NCI-H2107 treated with DMSO at 0.1 percent for 48 hours (cell line): ENCODE data around the gene PC.

ENCODE experiments used
- DNase-seq: peaks from one replicate; lab custom pipeline; 2025; ENCODE audit not compliant: unreplicated experiment; lab: John Stamatoyannopoulos, UW

PC gene

DNA sequence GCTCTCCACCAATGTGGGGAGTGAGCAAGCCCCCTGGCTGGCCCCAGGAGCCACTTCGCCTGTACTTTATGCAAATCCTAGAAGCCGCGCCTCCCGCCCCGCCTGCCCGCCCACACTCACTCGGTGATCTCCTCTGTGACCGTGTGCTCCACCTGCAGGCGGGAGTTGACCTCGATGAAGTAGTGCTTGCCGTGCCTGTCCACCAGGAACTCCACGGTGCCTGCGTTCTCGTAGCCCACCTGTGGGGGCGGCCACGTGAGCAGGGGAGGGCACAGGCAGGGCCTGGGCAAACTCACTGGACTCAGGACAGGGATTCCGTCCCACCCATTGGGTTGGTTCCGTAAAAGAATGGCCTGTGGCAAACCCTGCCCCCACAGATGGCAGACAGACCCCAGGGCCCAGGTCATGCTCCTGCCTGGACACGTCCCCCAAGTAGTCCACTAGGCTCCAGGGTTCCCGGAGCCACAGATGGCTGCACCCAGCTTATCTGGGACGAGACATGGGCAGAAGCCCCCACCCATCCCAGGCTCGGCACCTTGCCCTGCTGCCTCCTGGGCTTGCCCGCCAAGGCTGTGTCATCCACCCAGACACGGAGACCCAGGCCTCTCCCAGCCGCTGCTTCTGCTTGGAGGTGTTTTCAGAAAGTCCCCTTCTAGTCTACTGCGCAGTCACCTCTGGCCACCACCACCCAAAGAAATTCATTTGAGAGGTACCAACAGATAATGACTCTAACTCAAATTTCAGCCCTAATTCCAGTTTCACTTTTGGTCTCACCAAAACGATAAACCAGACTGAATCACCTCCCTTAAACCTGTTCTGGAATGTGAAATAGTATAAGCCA lies 89.2 kb downstream of the PC start:
- no peak for DNase-seq

GRCh38 chr11:66868082-66868725 lies 90.0 kb downstream of the PC start:
- no peak for DNase-seq

DNA sequence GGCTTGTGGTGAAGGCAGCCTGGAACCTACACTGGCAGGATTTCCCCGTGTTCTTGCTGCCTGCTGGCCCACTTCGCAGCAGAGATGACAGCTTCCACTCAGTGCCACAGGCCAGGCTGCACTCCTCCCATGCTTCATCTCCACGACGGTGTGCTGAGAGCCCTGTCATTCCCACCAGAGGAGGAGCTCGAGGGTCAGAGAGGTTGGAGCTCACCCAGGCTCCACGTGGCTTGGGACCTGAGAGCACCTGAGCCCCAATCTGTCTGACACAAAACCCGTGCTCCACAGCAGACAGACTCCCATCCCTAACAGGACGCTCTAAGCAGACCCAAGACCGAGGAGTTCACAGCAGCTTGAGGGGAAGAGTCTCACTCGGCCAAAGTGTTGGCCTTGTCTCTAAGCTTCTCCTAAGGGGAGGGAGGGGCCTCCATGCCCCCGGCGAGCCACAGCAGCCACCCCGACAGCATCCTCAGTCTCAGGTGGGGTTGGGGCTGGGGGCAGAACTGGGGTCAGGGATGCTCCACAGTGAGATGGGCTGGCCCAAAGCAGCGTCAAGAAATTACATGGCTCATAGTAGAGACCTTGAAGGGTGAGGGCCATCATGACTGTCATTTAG lies 90.7 kb downstream of the PC start:
- DNase-seq, result no peak

- no peak for DNase-seq
Measured at GRCh38 chr11:66866511-66866986, 91.6 kb downstream of the PC start.

DNA sequence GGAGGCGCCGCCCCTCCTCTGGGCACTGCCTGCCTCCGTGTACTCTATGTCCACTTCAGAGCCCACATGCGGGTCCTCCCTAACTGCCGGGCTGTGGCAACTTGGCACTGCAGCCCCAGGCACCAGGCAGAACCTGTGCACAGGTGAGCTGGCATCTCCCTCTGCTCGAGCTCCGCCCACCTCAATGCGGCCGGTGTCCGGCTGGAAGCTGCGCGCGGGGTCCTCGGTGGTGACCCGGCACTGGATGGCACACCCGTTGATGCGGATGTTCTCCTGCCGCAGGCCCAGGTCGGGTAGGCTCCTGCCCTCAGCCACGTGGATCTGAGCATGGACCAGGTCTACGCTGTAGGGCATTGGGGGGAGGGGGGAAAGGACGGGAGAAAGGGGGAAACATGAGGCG lies 92.2 kb downstream of the PC start:
- no peak for DNase-seq

- peak; percentile 33 for DNase-seq
Measured at GRCh38 chr11:66864924-66865697, 93.1 kb downstream of the PC start.

DNA sequence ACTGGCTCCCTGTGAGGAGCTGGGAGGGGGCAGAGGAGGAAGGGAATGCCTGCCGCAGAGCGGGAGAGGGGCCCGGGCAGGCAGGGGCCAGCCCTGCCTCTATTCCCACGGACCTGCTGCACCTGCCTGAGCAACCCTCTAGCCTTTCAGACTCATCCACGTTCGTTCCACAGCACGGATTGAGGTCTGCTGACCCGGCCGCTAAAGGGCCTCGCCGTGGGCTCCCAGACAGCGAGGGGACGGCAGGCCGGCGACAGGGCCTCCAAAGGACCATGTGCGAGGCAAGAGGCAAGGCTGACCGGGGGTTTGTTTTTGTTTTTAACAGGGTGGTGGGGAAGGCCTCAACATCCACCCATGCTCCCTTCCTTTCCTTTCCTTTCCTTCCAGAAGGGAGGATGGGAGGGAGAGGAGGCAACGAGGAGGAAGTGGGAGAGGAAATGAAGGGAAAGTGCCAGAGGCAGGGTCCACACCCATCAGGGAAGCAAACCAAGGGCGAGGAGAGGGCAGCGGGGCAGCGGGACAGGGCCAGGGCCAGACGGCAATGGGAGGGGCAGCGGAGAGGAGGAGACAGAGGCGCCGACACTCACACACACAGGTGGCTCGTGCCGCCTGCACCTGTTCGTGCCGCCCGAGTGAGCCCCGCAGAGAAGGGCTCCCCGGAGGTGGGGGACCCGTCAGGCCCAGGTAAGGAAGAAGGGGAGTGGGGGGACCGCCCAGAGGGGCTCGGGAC lies 93.8 kb downstream of the PC start:
- peak; percentile 33 for DNase-seq

DNA sequence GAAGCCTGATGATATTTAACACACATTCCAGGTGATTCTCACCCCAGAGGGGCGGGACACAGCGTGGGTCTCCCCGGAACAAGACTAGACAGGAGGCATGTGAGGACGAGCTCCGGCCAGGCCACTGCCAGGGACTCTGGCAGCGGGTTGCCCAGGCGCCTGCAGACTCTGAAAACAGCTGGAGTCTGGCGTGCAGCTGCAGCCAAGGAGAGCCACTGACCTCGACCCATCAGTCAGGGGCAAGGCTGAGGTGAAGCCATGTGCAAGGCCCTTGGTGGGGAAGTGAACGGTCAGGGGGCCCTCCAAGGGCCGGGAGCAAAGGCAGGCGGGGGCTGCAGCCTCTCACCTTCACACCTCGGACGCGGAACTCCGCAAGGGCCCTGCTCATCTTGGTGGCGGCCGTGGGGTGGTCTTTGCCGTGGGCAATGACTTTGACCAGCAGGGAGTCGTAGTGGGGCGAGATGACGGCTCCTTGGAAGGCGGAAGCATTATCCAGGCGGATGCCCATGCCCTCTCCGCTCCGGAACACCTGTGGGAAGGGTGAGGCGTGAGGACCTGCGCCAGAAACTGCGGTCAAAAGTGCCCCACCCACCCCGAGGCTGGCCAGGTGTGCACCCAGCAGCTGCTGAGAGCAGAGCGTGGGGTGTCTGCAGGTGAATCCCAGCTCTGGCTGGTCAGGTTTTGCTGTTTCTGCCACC lies 94.6 kb downstream of the PC start:
- no peak for DNase-seq

DNA sequence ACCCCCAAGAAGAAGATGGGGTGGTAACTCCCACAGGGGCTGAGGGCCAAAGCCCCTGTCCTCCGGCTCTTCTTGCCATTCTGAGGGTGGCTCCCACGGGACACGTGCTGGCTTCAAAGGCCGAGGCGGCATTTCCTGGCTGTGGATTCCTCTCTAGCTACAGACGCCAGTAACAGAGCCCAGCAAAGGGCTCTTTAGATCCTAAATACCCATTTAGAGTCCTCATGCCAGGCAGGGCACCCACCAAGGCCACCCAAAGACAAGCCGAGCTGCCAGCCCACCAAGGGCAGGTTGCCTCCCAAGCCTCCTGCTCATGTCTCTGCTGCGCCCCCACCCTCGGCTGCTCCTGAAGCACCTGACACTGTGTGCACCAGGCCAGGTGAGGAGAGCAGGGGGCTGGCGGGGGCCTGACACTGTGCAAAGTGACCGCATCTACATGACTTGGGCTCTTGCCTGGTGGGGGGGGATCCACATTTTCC lies 95.6 kb downstream of the PC start:
- no peak for DNase-seq

- no peak for DNase-seq
Measured at GRCh38 chr11:66861774-66862558, 96.2 kb downstream of the PC start.

DNA sequence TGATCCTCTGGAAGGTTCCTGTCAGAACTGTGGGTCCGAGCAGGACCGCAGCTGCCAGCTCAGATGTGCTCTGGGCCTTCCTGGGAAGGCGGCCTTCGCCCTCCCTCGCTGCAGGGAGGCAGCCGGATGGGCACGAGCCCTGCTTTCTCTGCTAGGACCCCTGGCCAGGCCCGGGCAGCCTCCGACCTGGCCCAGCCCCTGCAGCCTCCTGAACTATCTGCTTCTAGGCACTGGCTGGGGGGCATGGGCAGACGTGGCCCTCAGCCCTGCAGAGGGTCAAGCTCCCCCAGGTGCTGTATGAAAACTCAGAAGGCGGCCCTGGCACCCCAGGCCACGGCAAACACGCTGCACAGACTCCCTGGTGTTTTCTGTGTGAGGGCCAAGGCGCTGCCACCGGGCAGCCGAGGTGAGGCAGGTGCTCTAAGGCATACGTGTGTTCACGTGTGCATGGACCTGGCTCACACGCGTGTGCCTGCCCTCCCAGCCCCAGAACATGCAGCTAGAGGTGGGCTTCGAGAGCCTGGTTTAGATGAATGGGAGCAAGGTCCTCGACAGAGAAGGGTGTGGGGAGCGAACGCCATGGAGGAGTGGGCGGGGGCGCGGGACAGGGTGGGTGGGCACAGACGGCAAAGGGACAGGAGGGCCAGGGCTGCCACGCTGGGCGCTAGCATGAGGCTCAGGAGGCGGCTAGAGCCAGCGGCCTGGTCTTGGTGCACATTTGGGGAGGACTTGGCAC lies 97.0 kb downstream of the PC start:
- DNase-seq, result no peak

- no peak for DNase-seq
Measured at GRCh38 chr11:66860449-66860831, 97.7 kb downstream of the PC start.

DNA sequence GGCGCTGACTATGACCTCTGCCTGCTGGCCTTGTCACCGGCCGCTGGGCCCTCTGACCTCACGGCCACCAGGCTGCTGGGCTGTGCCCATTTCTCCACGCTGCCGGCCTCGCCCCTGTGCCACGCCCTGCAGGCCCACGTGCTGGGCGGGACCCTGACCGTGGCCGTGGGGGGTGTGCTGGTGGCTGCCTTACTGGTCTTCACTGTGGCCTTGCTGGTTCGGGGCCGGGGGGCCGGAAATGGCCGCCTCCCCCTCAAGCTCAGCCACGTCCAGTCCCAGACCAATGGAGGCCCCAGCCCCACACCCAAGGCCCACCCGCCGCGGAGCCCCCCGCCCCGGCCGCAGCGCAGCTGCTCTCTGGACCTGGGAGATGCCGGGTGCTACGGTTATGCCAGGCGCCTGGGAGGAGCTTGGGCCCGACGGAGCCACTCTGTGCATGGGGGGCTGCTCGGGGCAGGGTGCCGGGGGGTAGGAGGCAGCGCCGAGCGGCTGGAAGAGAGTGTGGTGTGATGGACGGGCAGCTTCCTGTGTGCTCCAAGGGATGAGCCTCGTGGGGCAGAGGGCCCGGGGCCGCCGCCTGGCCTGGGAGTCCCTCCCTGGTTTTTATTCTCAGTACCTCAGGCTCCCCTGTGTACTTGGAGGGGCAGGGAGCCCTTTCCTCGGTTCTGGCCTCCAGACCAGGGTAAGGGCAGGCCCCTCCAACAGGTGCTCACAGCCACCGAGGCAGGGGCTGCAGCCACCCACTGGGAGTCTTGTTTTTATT lies 98.3 kb downstream of the PC start:
- no peak for DNase-seq

DNA sequence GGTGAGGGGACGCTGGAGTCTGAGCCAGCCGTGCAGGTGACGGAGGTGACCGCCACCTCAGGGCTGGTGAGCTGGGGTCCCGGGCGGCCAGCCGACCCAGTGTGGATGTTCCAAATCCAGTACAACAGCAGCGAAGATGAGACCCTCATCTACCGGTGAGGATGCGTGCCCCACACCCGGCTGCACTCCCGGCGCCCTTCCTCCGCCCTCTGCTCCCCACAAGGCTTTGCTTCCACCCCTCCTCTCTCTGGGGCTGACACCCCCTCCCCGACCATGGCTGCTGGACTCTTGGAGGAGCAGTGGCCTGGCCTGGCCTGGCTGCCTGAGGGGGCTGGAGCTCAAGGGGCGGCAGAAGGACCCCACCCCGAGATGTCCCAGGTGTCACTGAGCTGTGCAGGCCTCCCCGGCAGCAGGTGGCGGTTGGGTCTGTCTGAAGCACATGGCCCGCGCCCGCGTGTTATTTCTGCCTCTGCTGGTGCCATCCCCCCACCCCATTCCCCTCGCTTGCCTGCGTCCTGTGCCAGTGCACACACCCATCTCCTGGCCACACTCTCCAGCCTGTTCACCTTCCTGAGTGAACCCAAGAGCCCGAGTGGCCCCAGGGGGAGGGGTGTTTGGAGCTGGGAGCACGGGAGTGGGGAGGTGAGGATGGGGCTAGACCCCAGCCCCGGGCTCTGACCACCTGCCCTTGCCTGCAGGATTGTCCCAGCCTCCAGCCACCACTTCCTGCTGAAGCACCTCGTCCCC lies 99.1 kb downstream of the PC start:
- no peak for DNase-seq

DNA sequence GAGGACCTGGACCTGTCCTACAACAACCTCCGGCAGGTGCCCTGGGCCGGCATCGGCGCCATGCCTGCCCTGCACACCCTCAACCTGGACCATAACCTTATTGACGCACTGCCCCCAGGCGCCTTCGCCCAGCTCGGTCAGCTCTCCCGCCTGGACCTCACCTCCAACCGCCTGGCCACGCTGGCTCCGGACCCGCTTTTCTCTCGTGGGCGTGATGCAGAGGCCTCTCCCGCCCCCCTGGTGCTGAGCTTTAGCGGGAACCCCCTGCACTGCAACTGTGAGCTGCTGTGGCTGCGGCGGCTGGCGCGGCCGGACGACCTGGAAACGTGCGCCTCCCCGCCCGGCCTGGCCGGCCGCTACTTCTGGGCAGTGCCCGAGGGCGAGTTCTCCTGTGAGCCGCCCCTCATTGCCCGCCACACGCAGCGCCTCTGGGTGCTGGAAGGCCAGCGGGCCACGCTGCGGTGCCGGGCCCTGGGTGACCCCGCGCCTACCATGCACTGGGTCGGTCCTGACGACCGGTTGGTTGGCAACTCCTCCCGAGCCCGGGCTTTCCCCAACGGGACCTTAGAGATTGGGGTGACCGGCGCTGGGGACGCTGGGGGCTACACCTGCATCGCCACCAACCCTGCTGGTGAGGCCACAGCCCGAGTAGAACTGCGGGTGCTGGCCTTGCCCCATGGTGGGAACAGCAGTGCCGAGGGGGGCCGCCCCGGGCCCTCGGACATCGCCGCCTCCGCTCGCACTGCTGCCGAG lies 99.8 kb downstream of the PC start:
- DNase-seq, result no peak

DNA sequence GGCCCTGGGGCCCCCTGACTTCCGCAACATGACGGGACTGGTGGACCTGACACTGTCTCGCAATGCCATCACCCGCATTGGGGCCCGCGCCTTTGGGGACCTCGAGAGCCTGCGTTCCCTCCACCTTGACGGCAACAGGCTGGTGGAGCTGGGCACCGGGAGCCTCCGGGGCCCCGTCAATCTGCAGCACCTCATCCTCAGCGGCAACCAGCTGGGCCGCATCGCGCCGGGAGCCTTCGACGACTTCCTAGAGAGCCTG lies 100.3 kb downstream of the PC start:
- no peak for DNase-seq
